H1 (cell line): ENCODE results near the gene PCDH9. TPM values are rescaled to one million over a fixed set of nuclear protein-coding genes. Genes with fewer than 3 reads are reported as not detected.

Source experiments
- ASH2L ChIP-seq: fragments of 200-600, 300-600 bp; sonication (generic); IDR thresholded peaks from one replicate; pipeline ENCODE4 v1.7.1; 2017; ENCODE audit warnings: low read length
- CBX8 ChIP-seq: fragments of 300-800, 300-1000 bp; sonication (generic); IDR thresholded peaks from 2 replicates; pipeline ENCODE4 v1.7.1; 2016; ENCODE audit warnings: low read depth, low read length, borderline replicate concordance
- CREB1 ChIP-seq: IDR thresholded peaks from 2 replicates; pipeline ENCODE4 v1.6.1; 2012; ENCODE audit warnings: inconsistent platforms
- GTF2F1 ChIP-seq: IDR thresholded peaks from 2 replicates; pipeline ENCODE4 v1.6.1; 2012; ENCODE audit warnings: low read depth, low read length, improper control_type of control experiment, borderline replicate concordance
- HDAC2 ChIP-seq, 2 experiments: fragments of 300-600 bp in 1 of 2; sonication (generic) in 1 of 2; IDR thresholded peaks; 2 replicates each; pipeline ENCODE4 v1.6.1; 2011 to 2012; ENCODE audit warnings: low read depth in 2 of 2, low read length in 2 of 2, mild to moderate bottlenecking in 2 of 2, moderate library complexity in 2 of 2, borderline replicate concordance in 1 of 2, inconsistent platforms in 1 of 2
- HDAC6 ChIP-seq: IDR thresholded peaks from one replicate; pipeline ENCODE4 v1.7.1; 2012; ENCODE audit warnings: low read depth, mild to moderate bottlenecking, inconsistent platforms, low read length, moderate library complexity
- JUN ChIP-seq: IDR thresholded peaks from 2 replicates; pipeline ENCODE4 v1.6.1; 2011; ENCODE audit warnings: low read depth, mild to moderate bottlenecking, improper control_type of control experiment, low read length
- KDM4A ChIP-seq: IDR thresholded peaks from one replicate; pipeline ENCODE4 v1.7.1; 2012; ENCODE audit warnings: low read depth, mild to moderate bottlenecking, moderate library complexity, low read length, inconsistent platforms; ENCODE audit not compliant: severe bottlenecking
- PHF8 ChIP-seq: fragments of 200-600 bp; sonication (generic); conservative IDR thresholded peaks from 2 replicates; pipeline ENCODE4 v1.7.1; 2012; ENCODE audit warnings: low read depth, mild to moderate bottlenecking, inconsistent platforms, low read length, moderate library complexity
- RBBP5 ChIP-seq: IDR thresholded peaks from 2 replicates; pipeline ENCODE4 v1.7.1; 2012; ENCODE audit warnings: low read depth, mild to moderate bottlenecking, inconsistent platforms, low read length, moderate library complexity, borderline replicate concordance
- RNF2 ChIP-seq: fragments of 200-900, 300-1000 bp; sonication (generic); IDR thresholded peaks from 2 replicates; pipeline ENCODE4 v1.7.1; 2016; ENCODE audit warnings: borderline replicate concordance, low read depth, mild to moderate bottlenecking, antibody characterized with exemption, low read length; ENCODE audit not compliant: poor library complexity, severe bottlenecking; ENCODE audit errors: missing control alignments
- RXRA ChIP-seq: IDR thresholded peaks from 2 replicates; pipeline ENCODE4 v1.6.1; 2011; ENCODE audit warnings: low read depth, mild to moderate bottlenecking, low read length, moderate library complexity; ENCODE audit not compliant: insufficient read depth
- SIN3A ChIP-seq, 2 experiments: IDR thresholded peaks in 1 of 2; conservative IDR thresholded peaks in 1 of 2; 2 replicates each; pipeline ENCODE4 v1.6.1; 2011 to 2012; ENCODE audit warnings: low read length in 2 of 2, improper control_type of control experiment in 1 of 2, low read depth in 1 of 2, mild to moderate bottlenecking in 1 of 2
- TBP ChIP-seq: IDR thresholded peaks from 2 replicates; pipeline ENCODE4 v1.6.1; 2011; ENCODE audit warnings: low read depth, low read length, improper control_type of control experiment
- polyA plus RNA-seq, 7 experiments: library from polyadenylated mRNA; depleted of rRNA in 3 of 7; stranded (reverse) in 5 of 7; unstranded in 2 of 7; fragments of >200 nt in 5 of 7; fragments of 200-250 nt in 2 of 7; gene quantifications; 1 replicate in 5 of 7; 2 replicates in 1 of 7; 4 replicates in 1 of 7; pipeline versions ENCODE4 v1.2.1 to v1.2.3, GENCODE V29; 2011 to 2013; ENCODE audit warnings: missing spikeins in 2 of 7, mixed read lengths in 2 of 7
- total RNA-seq: library from RNA; stranded (reverse); fragmentation: NEBNext Ultra II Directional; extraction: Animal tissue kit (Norgen Biotek cat#: 25700); gene quantifications from 2 replicates; pipeline ENCODE4 v1.2.1, GENCODE V29; 2021
- TF ChIP-seq, protein P1 (sequence below), 3 experiments: IDR thresholded peaks; 1 replicate in 2 of 3; 2 replicates in 1 of 3; pipeline versions ENCODE4 v1.5.1 to v1.6.1; 2011; ENCODE audit warnings: low read length in 3 of 3, mild to moderate bottlenecking in 3 of 3, inconsistent platforms in 2 of 3, low read depth in 1 of 3, moderate library complexity in 1 of 3; ENCODE audit not compliant: insufficient read depth in 1 of 3; ENCODE audit errors: control extremely low read depth in 1 of 3
- TF ChIP-seq, protein P2 (sequence below): IDR thresholded peaks from 2 replicates; pipeline ENCODE4 v1.6.1; 2012; ENCODE audit warnings: low read length, inconsistent platforms
- TF ChIP-seq, protein P3 (sequence below): IDR thresholded peaks from 2 replicates; pipeline ENCODE4 v1.6.1; 2012; ENCODE audit warnings: inconsistent platforms

PCDH9 gene
- total and polyA plus RNA-seq, 2 of the 8 experiments (the other 6 are each of a cell fraction or from before 2014, with no cell fraction given): 0.12 to 0.60 TPM

DNA sequence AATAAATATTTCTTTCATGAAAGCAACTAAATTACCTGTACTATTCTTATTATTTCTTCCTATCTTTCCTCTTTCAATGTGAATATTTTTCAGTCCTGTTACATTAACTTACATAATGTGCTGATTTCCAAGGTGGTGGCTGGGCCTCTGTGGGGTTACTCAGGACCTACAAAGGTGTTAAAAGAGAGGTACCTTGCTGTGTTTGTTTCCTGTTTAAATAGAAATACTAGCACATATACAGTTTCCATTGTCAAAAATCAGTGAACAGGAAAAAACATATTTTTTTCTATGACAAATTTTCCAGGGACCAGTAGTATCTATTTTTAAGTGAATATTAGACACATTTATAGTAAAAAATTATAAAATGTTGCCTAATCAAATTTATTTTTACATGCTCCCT is 8.7 kb upstream of the PCDH9 start (continued):
- TF ChIP-seq KDM4A: no peak
- TF ChIP-seq HDAC6: no peak
- TF ChIP-seq, protein P1, sequence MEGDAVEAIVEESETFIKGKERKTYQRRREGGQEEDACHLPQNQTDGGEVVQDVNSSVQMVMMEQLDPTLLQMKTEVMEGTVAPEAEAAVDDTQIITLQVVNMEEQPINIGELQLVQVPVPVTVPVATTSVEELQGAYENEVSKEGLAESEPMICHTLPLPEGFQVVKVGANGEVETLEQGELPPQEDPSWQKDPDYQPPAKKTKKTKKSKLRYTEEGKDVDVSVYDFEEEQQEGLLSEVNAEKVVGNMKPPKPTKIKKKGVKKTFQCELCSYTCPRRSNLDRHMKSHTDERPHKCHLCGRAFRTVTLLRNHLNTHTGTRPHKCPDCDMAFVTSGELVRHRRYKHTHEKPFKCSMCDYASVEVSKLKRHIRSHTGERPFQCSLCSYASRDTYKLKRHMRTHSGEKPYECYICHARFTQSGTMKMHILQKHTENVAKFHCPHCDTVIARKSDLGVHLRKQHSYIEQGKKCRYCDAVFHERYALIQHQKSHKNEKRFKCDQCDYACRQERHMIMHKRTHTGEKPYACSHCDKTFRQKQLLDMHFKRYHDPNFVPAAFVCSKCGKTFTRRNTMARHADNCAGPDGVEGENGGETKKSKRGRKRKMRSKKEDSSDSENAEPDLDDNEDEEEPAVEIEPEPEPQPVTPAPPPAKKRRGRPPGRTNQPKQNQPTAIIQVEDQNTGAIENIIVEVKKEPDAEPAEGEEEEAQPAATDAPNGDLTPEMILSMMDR (IDR thresholded peaks at IDR 0.05; ENCODE audit: control extremely low read depth in 1 of 3, insufficient read depth in 1 of 3, low read depth in 1 of 3, low read length in 3 of 3): no peak
- TF ChIP-seq SIN3A (conservative IDR thresholded peaks at IDR 0.05 in 1 of 2, IDR thresholded peaks at IDR 0.05 in 1 of 2; ENCODE audit: low read depth in 1 of 2, low read length in 2 of 2): no peak
- no peak for TF ChIP-seq JUN
- no peak for TF ChIP-seq RXRA
- no peak for TF ChIP-seq CBX8
- TF ChIP-seq, protein P2, sequence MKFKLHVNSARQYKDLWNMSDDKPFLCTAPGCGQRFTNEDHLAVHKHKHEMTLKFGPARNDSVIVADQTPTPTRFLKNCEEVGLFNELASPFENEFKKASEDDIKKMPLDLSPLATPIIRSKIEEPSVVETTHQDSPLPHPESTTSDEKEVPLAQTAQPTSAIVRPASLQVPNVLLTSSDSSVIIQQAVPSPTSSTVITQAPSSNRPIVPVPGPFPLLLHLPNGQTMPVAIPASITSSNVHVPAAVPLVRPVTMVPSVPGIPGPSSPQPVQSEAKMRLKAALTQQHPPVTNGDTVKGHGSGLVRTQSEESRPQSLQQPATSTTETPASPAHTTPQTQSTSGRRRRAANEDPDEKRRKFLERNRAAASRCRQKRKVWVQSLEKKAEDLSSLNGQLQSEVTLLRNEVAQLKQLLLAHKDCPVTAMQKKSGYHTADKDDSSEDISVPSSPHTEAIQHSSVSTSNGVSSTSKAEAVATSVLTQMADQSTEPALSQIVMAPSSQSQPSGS: no peak
- TF ChIP-seq, protein P3, sequence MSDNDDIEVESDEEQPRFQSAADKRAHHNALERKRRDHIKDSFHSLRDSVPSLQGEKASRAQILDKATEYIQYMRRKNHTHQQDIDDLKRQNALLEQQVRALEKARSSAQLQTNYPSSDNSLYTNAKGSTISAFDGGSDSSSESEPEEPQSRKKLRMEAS: no peak
- TF ChIP-seq GTF2F1: no peak
- no peak for TF ChIP-seq CREB1
- TF ChIP-seq ASH2L: no peak
- no peak for TF ChIP-seq RNF2
- TF ChIP-seq HDAC2 (IDR thresholded peaks at IDR 0.05; ENCODE audit: borderline replicate concordance in 1 of 2, low read depth in 2 of 2, low read length in 2 of 2): no peak
- no peak for TF ChIP-seq RBBP5
- no peak for TF ChIP-seq TBP
- TF ChIP-seq PHF8: no peak
